Right renal pelvis (tissue), 4 donors: ENCODE data around the gene PTGER1. TPM values are rescaled to one million over a fixed set of nuclear protein-coding genes. Genes with fewer than 3 reads are reported as not detected.

Source experiments
- polyA plus RNA-seq, 4 donors: library from polyadenylated mRNA; unstranded; fragments of 120-200 nt; gene quantifications; one replicate each; pipeline ENCODE4 v1.2.1, GENCODE V29; 2013; ENCODE audit not compliant: insufficient read length in 4 of 4

The PTGER1 gene
- polyA plus RNA-seq, 4 donors, result 3.9 to 5.8 (median 4.8) TPM

Other genes starting within 250 kb of the PTGER1 start
- 10 to 100 TPM; 18.8 to 25.1 (median 21.5) TPM for gene ADGRE5, start 93.9 kb downstream of the PTGER1 start, polyA plus RNA-seq
- 10 to 100 TPM; 47.7 to 64.8 (median 55.1) TPM for gene DDX39A, start 56.0 kb downstream of the PTGER1 start, polyA plus RNA-seq
- gene PKN1, start 42.0 kb downstream of the PTGER1 start, polyA plus RNA-seq, result 100 to 1,000 TPM in 1 of 4 donors, 10 to 100 TPM in 3; 81.0 to 109 (median 83.2) TPM
- 10 to 100 TPM; 67.1 to 95.9 (median 70.2) TPM for gene GIPC1, start 20.8 kb upstream of the PTGER1 start, polyA plus RNA-seq
- 100 to 1,000 TPM; 103 to 111 (median 108) TPM for gene DNAJB1, start 43.0 kb upstream of the PTGER1 start, polyA plus RNA-seq
- gene TECR, start 54.2 kb upstream of the PTGER1 start, polyA plus RNA-seq, result 100 to 1,000 TPM; 137 to 174 (median 150) TPM
- 100 to 1,000 TPM in 1 of 4 donors, 10 to 100 TPM in 3; 87.3 to 124 (median 93.3) TPM for gene NDUFB7, start 96.7 kb upstream of the PTGER1 start, polyA plus RNA-seq
- gene CLEC17A, start 107.7 kb upstream of the PTGER1 start, polyA plus RNA-seq, result under 1 TPM in 3 of 4 donors, not detected in 1; 0.08 to 0.24 (median 0.22) TPM
- under 1 TPM in 3 of 4 donors, not detected in 1; 0.08 to 0.13 (median 0.11) TPM for gene ADGRE3, start 199.5 kb upstream of the PTGER1 start, polyA plus RNA-seq
- 10 to 100 TPM; 14.8 to 19.3 (median 17.0) TPM for gene ZNF333, start 214.7 kb upstream of the PTGER1 start, polyA plus RNA-seq